PFSK-1 (cell line): Measurements from ENCODE around the gene CBLN3.

Experiments
- REST ChIP-seq, 2 experiments: IDR thresholded peaks; 2 replicates each; pipeline versions ENCODE4 v1.6.1 to v1.8.0; 2011 to 2012; ENCODE audit warnings: low read depth in 2 of 2, low read length in 2 of 2, control low read depth in 1 of 2, inconsistent platforms in 1 of 2, mild to moderate bottlenecking in 1 of 2, moderate library complexity in 1 of 2; ENCODE audit not compliant: insufficient read depth in 1 of 2
- SIN3A ChIP-seq: IDR thresholded peaks from 2 replicates; pipeline ENCODE4 v1.6.1; 2012; ENCODE audit warnings: mild to moderate bottlenecking, low read length, moderate library complexity, borderline replicate concordance; ENCODE audit not compliant: insufficient read depth
- TAF1 ChIP-seq: IDR thresholded peaks from 2 replicates; pipeline ENCODE4 v1.6.1; 2012; ENCODE audit warnings: low read length, control low read depth, borderline replicate concordance; ENCODE audit not compliant: insufficient read depth

- TF ChIP-seq SIN3A: no peak
- no peak for TF ChIP-seq TAF1
- no peak for TF ChIP-seq REST (IDR thresholded peaks at IDR 0.05; ENCODE audit: insufficient read depth in 1 of 2, low read depth in 2 of 2, low read length in 2 of 2)
Measured at GRCh38 chr14:24430143-24430681, 744 bp upstream of the CBLN3 start.
